Natural killer cell (primary cell): ENCODE data around the gene CKAP4. TPM values are rescaled to one million over a fixed set of nuclear protein-coding genes. Genes with fewer than 3 reads are reported as not detected.

ENCODE experiments used
- ATAC-seq, 3 donors: fragments of 150-1000 bp in 2 of 3; fragments of 200-7000 bp in 1 of 3; cut with Tn5 transposase; 1 replicate in 1 of 3; 2 replicates in 2 of 3; pipeline ENCODE4 v1.10.0; 2021; ENCODE audit warnings: mild to moderate bottlenecking in 2 of 3, moderate library complexity in 2 of 3
- DNase-seq, 2 donors: peaks; one replicate each; pipeline versions ENCODE4 v3.0.0 to v3.0.0-alpha.2; 2013 to 2021; ENCODE audit warnings: mixed read lengths in 1 of 2
- H3K27ac ChIP-seq: one replicate; pipeline ENCODE4 v1.5.1; 2013; ENCODE audit warnings: mild to moderate bottlenecking, low read length
- H3K27me3 ChIP-seq: one replicate; pipeline ENCODE4 v1.6.1; 2013; ENCODE audit warnings: low read length; ENCODE audit not compliant: control insufficient read depth, insufficient read depth
- H3K36me3 ChIP-seq: one replicate; pipeline ENCODE4 v1.6.1; 2013; ENCODE audit warnings: low read length; ENCODE audit not compliant: control insufficient read depth, insufficient read depth
- H3K4me1 ChIP-seq: one replicate; pipeline ENCODE4 v1.6.1; 2013; ENCODE audit warnings: low read length; ENCODE audit not compliant: control insufficient read depth, insufficient read depth
- H3K4me3 ChIP-seq: one replicate; pipeline ENCODE4 v1.5.1; 2013; ENCODE audit warnings: low read length
- H3K9me3 ChIP-seq: one replicate; pipeline ENCODE4 v1.6.1; 2013; ENCODE audit warnings: low read length; ENCODE audit not compliant: control insufficient read depth, insufficient read depth
- H3K27ac Mint-ChIP-seq, 2 donors: one replicate each; pipeline ENCODE4 v1.8.0; 2022; ENCODE audit warnings: mild to moderate bottlenecking in 2 of 2, mixed read lengths in 2 of 2, moderate library complexity in 1 of 2
- H3K27me3 Mint-ChIP-seq, 2 donors: one replicate each; pipeline ENCODE4 v1.8.0; 2022; ENCODE audit warnings: low read depth in 2 of 2, mixed read lengths in 2 of 2
- H3K36me3 Mint-ChIP-seq: one replicate; pipeline ENCODE4 v1.8.0; 2022; ENCODE audit warnings: mixed read lengths
- H3K4me1 Mint-ChIP-seq, 2 donors: one replicate each; pipeline ENCODE4 v1.8.0; 2022; ENCODE audit warnings: mixed read lengths in 2 of 2
- H3K4me3 Mint-ChIP-seq: one replicate; pipeline ENCODE4 v1.8.0; 2022; ENCODE audit warnings: mild to moderate bottlenecking, moderate library complexity, mixed read lengths
- H3K9me3 Mint-ChIP-seq, 2 donors: one replicate each; pipeline ENCODE4 v1.8.0; 2022; ENCODE audit warnings: mixed read lengths in 2 of 2
- WGBS: methylation state at CpG from one replicate; pipeline ENCODE4 v1.1.7; 2013; ENCODE audit warnings: missing lambda C conversion rate; ENCODE audit not compliant: insufficient coverage; 5-methylcytosine and 5-hydroxymethylcytosine counted together
- intact Hi-C: fragments of 100-400 bp; cut with micrococcal nuclease; formaldehyde crosslinking; loops from one replicate; pipeline ENCODE4 v1.14.2; 2022
- total RNA-seq, 4 donors: library from RNA; stranded (reverse); fragments of 120-200 nt in 1 of 4; gene quantifications; one replicate each; pipeline versions ENCODE4 v1.2.3 to v1.2.4, GENCODE V29; 2013 to 2022
- TF ChIP-seq, protein P1 (sequence below): fragments of 200-600 bp; IDR thresholded peaks from one replicate; pipeline ENCODE4 v1.8.0; 2022; ENCODE audit warnings: antibody characterized with exemption

Gene CKAP4
- total RNA-seq, 3 donors from 2014 or later (not counting 1 experiment from before 2014, with no cell fraction given) = 2.0 to 19.4 (median 2.0) TPM

GRCh38 chr12:106269150-106269771, 21.4 kb upstream of the CKAP4 start:
- H3K27ac Mint-ChIP-seq = no peak overlapping the region
- peak in 1 of 3 donors; percentile 80 for ATAC-seq

GRCh38 chr12:106267535-106267934, 19.7 kb upstream of the CKAP4 start:
- intact Hi-C loops = no loop called here
- DNase-seq = no peak
- Mint-ChIP-seq H3K36me3 (no peaks in the 10 kb centered on the region), H3K4me3 (no peak overlapping the region), H3K4me1 (no peaks in the 10 kb centered on the region), H3K9me3 (no peaks in the 10 kb centered on the region), H3K27ac (no peak overlapping the region), H3K27me3 (peaks cover 19 to 32% of the 10 kb centered on the region in 2 donors)
- H3K36me3 ChIP-seq = no peaks in the 10 kb centered on the region
- H3K4me3 ChIP-seq = no peak overlapping the region
- H3K27ac ChIP-seq = no peak overlapping the region
- 33% methylated on average over 2 of the region's 2 CpGs for WGBS
- no peaks in the 10 kb centered on the region for H3K9me3 ChIP-seq
- TF ChIP-seq, protein P1, sequence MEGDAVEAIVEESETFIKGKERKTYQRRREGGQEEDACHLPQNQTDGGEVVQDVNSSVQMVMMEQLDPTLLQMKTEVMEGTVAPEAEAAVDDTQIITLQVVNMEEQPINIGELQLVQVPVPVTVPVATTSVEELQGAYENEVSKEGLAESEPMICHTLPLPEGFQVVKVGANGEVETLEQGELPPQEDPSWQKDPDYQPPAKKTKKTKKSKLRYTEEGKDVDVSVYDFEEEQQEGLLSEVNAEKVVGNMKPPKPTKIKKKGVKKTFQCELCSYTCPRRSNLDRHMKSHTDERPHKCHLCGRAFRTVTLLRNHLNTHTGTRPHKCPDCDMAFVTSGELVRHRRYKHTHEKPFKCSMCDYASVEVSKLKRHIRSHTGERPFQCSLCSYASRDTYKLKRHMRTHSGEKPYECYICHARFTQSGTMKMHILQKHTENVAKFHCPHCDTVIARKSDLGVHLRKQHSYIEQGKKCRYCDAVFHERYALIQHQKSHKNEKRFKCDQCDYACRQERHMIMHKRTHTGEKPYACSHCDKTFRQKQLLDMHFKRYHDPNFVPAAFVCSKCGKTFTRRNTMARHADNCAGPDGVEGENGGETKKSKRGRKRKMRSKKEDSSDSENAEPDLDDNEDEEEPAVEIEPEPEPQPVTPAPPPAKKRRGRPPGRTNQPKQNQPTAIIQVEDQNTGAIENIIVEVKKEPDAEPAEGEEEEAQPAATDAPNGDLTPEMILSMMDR = no peak
- ATAC-seq = peak in 1 of 3 donors; percentile 72
- H3K4me1 ChIP-seq = no peaks in the 10 kb centered on the region
- H3K27me3 ChIP-seq = no peaks in the 10 kb centered on the region

More at GRCh38 chr12:106269150-106269771, 21.4 kb upstream of the CKAP4 start:
- Mint-ChIP-seq H3K9me3 (no peaks in the 10 kb centered on the region), H3K4me3 (no peak overlapping the region), H3K27me3 (peaks cover 19 to 24% of the 10 kb centered on the region in 2 donors), H3K36me3 (no peaks in the 10 kb centered on the region), H3K4me1 (no peaks in the 10 kb centered on the region)
- H3K4me3 ChIP-seq = no peak overlapping the region
- no peak overlapping the region for H3K27ac ChIP-seq
- H3K9me3 ChIP-seq = no peaks in the 10 kb centered on the region
- TF ChIP-seq, protein P1 = no peak
- no peaks in the 10 kb centered on the region for H3K4me1 ChIP-seq
- intact Hi-C loops = no loop called here
- WGBS = 60% methylated on average over 7 of the region's 7 CpGs
- H3K27me3 ChIP-seq = no peaks in the 10 kb centered on the region
- H3K36me3 ChIP-seq = no peaks in the 10 kb centered on the region
- no peak for DNase-seq

GRCh38 chr12:106265116-106265515, 17.3 kb upstream of the CKAP4 start:
- WGBS = no CpG with 5 or more reads among the region's 1 CpG
- H3K4me1 Mint-ChIP-seq = no peaks in the 10 kb centered on the region
- no peak overlapping the region for H3K4me3 Mint-ChIP-seq
- H3K27ac Mint-ChIP-seq = no peak overlapping the region
- DNase-seq (no peak), ATAC-seq (no peak)
- H3K36me3 Mint-ChIP-seq = no peaks in the 10 kb centered on the region
- no peak overlapping the region for H3K4me3 ChIP-seq
- H3K27me3 Mint-ChIP-seq = peaks cover 17 to 31% of the 10 kb centered on the region in 2 donors
- H3K27me3 ChIP-seq = no peaks in the 10 kb centered on the region
- TF ChIP-seq, protein P1 = no peak
- no peaks in the 10 kb centered on the region for H3K4me1 ChIP-seq
- H3K9me3 ChIP-seq = no peaks in the 10 kb centered on the region
- H3K27ac ChIP-seq = no peak overlapping the region
- intact Hi-C loops = no loop called here
- H3K9me3 Mint-ChIP-seq = no peaks in the 10 kb centered on the region
- no peaks in the 10 kb centered on the region for H3K36me3 ChIP-seq

GRCh38 chr12:106258935-106259334, 11.1 kb upstream of the CKAP4 start:
- Histone ChIP-seq H3K4me1 (no peaks in the 10 kb centered on the region), H3K4me3 (no peak overlapping the region), H3K27ac (no peak overlapping the region), H3K27me3 (no peaks in the 10 kb centered on the region), H3K9me3 (no peaks in the 10 kb centered on the region), H3K36me3 (no peaks in the 10 kb centered on the region)
- no peak overlapping the region for H3K4me3 Mint-ChIP-seq
- intact Hi-C loops = no loop called here
- no peak for DNase-seq
- no peaks in the 10 kb centered on the region for H3K9me3 Mint-ChIP-seq
- H3K27me3 Mint-ChIP-seq = peaks cover 4 to 13% of the 10 kb centered on the region in 2 donors
- ATAC-seq = no peak
- H3K4me1 Mint-ChIP-seq = no peaks in the 10 kb centered on the region
- H3K36me3 Mint-ChIP-seq = no peaks in the 10 kb centered on the region
- TF ChIP-seq, protein P1 = no peak
- 80% methylated on average over 1 of the region's 1 CpG for WGBS
- no peak overlapping the region for H3K27ac Mint-ChIP-seq
